Upper lobe of right lung (tissue), 1 donor: ENCODE measurements around the gene CEACAM19. TPM values are rescaled to one million over a fixed set of nuclear protein-coding genes. Genes with fewer than 3 reads are reported as not detected.
"Not testable (repeated sequence)": the region's sequence is repeated elsewhere in the genome, so short reads cannot be mapped to it uniquely, and the experiment has no call there.

Source experiments
- ATAC-seq: fragments of 200-7000 bp; cut with Tn5 transposase; one replicate; pipeline ENCODE4 v1.9.1; 2020; ENCODE audit warnings: mild to moderate bottlenecking, moderate library complexity
- DNase-seq: peaks from one replicate; pipeline ENCODE4 v3.0.0-alpha.2; 2020
- H3K27ac ChIP-seq: fragments of 200-600 bp; one replicate; pipeline ENCODE4 v1.8.0; 2022
- H3K27me3 ChIP-seq: fragments of 200-600 bp; one replicate; pipeline ENCODE4 v1.8.0; 2022; ENCODE audit warnings: mild to moderate bottlenecking
- H3K36me3 ChIP-seq: fragments of 200-600 bp; one replicate; pipeline ENCODE4 v1.8.0; 2022
- H3K4me1 ChIP-seq: fragments of 200-600 bp; one replicate; pipeline ENCODE4 v1.8.0; 2022
- H3K4me3 ChIP-seq: fragments of 200-600 bp; one replicate; pipeline ENCODE4 v1.8.0; 2022; ENCODE audit warnings: mild to moderate bottlenecking
- H3K9me3 ChIP-seq: fragments of 200-600 bp; one replicate; pipeline ENCODE4 v1.8.0; 2022
- intact Hi-C: fragments of 100-400 bp; cut with DNase I; formaldehyde crosslinking; loops from one replicate; pipeline ENCODE4 v1.11.0; 2022
- total RNA-seq: library from RNA; stranded (reverse); fragmentation: NEBNext Ultra II Directional; extraction: Animal tissue kit (Norgen Biotek cat#: 25700); gene quantifications from one replicate; pipeline ENCODE4 v1.2.1, GENCODE V29; 2021
- TF ChIP-seq, protein P1 (sequence below): fragments of 200-600 bp; IDR thresholded peaks from one replicate; pipeline ENCODE4 v1.8.0; 2022; ENCODE audit warnings: antibody characterized with exemption
- donor health status: DM: no; HTN: yes; CAD: no; lungs with severe emphysema.

The CEACAM19 gene
- total RNA-seq, 1 donor from 2014 or later: 7.6 TPM

DNA sequence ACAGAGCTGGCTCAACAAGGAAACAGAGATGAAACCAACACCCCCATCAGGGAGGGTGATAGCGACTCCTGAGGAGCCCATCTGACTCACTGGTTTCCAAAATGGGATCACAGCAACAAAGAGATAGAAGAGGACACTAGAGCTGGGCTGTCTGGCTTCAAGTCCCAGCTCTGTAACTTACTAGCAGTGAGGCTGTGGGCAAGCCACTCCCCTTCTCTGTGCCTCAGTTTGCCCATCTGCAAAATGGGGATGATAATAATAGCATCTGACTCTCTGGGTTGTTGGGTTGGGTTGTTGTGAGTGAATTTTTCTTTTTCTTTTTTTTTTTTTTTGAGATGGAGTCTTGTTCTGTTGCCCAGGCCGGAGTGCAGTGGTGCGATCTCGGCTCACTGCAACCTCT is 43.7 kb upstream of the CEACAM19 start:
- Histone ChIP-seq H3K27ac (no peak overlapping the region), H3K9me3 (no peaks in the 10 kb centered on the region), H3K27me3 (no peaks in the 10 kb centered on the region), H3K4me3 (no peak overlapping the region), H3K36me3 (no peaks in the 10 kb centered on the region), H3K4me1 (no peaks in the 10 kb centered on the region)
- ATAC-seq (no peak), DNase-seq (no peak)
- intact Hi-C loops: no loop called here
- TF ChIP-seq, protein P1, sequence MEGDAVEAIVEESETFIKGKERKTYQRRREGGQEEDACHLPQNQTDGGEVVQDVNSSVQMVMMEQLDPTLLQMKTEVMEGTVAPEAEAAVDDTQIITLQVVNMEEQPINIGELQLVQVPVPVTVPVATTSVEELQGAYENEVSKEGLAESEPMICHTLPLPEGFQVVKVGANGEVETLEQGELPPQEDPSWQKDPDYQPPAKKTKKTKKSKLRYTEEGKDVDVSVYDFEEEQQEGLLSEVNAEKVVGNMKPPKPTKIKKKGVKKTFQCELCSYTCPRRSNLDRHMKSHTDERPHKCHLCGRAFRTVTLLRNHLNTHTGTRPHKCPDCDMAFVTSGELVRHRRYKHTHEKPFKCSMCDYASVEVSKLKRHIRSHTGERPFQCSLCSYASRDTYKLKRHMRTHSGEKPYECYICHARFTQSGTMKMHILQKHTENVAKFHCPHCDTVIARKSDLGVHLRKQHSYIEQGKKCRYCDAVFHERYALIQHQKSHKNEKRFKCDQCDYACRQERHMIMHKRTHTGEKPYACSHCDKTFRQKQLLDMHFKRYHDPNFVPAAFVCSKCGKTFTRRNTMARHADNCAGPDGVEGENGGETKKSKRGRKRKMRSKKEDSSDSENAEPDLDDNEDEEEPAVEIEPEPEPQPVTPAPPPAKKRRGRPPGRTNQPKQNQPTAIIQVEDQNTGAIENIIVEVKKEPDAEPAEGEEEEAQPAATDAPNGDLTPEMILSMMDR: no peak

DNA sequence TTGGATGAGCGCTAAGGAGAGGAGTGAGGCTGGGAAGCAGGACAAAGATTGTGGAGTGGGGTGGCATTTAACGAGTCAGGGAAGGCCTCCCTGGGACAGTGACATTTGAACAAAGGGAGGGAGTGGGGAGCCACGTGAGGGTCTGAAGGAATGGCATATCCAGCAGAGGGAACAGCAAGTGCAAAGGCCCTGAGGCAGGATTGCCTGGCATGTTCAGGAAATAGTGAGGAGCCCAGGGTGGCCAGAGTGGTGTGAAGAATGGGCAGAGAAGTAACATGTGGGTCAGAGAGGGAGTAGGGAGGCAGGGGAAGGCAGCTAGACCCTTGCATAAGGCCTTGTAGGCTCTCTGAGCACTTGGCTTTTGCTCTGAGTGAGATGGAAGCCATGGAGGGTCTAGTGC is 42.5 kb upstream of the CEACAM19 start:
- TF ChIP-seq, protein P1: no peak
- no peak overlapping the region for H3K4me3 ChIP-seq
- ATAC-seq: no peak
- intact Hi-C loops: no loop called here
- DNase-seq: no peak
- no peaks in the 10 kb centered on the region for H3K4me1 ChIP-seq
- H3K27ac ChIP-seq: no peak overlapping the region
- H3K36me3 ChIP-seq: no peaks in the 10 kb centered on the region
- no peaks in the 10 kb centered on the region for H3K27me3 ChIP-seq
- H3K9me3 ChIP-seq: no peaks in the 10 kb centered on the region

DNA sequence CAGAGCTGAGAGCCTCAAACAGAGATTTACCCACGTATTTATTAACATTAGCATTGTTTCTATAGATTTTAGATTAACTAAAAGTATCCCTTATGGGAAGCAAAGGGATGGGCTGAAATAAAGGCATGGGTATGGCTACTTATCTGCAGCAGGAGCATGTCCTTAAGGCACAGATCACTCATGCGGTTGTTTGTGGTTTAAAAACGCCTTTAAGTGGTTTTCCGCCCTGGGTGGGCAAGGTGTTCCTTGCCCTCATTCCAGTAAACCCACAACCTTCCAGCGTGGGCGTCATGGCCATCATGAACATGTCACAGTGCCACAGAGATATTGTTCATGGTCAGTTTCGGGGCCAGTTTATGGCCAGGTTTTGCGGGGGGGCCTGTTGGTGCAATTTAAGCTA is 39.7 kb upstream of the CEACAM19 start:
- H3K27ac ChIP-seq, H3K27me3 ChIP-seq, intact Hi-C loops, H3K36me3 ChIP-seq, H3K9me3 ChIP-seq, ATAC-seq, H3K4me3 ChIP-seq, DNase-seq: not testable (repeated sequence)
- H3K4me1 ChIP-seq: peaks cover 12% of the 10 kb centered on the region

DNA sequence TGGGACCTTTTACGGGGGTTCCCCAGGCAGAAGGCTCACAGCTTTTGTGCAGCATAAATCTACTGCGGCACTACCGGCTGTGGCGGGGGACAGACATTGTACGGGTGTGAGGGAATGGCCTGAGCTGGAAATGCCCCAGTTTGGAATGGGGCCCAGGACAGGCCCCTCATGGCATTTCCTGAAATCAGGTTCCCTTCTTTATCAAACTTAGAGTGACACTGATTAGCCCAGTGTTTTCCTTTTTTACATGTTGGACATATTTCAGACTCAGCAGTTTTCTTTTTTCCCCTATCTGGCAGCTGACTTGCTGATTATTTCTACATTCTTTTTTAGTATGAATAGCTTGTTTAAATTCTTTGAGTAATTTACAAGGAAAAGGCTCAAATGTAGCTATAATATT is 37.2 kb upstream of the CEACAM19 start:
- DNase-seq, ATAC-seq, H3K27ac ChIP-seq, H3K9me3 ChIP-seq, intact Hi-C loops, H3K27me3 ChIP-seq, H3K36me3 ChIP-seq: not testable (repeated sequence)
- Histone ChIP-seq H3K4me1 (peaks cover 12% of the 10 kb centered on the region), H3K4me3 (peak overlapping the region; percentile 28)

DNA sequence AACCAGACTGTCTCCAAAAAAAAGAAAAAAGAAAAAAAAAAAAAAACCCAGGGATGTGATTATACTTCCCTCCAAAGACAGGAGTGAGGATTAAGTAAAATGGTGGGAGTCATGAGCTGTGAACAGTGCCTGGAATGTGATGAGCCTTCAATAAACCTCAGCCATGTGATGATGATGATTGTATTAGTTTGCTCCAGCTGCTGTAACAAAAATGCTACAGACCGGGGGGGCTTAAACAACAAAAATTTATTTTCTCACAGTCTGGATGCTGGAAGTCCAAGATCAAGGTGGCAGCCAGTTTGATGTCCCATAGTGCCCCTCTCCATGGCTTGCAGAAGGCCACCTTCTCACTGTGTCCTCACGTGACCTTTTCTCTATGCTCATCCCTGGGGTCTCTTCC is 36.5 kb upstream of the CEACAM19 start:
- intact Hi-C loops: no loop called here
- Histone ChIP-seq H3K9me3 (no peaks in the 10 kb centered on the region), H3K36me3 (no peaks in the 10 kb centered on the region), H3K4me3 (no peak overlapping the region), H3K27ac (no peak overlapping the region), H3K27me3 (no peaks in the 10 kb centered on the region), H3K4me1 (peaks cover 12% of the 10 kb centered on the region)
- DNase-seq (no peak), ATAC-seq (no peak)
- TF ChIP-seq, protein P1: no peak

DNA sequence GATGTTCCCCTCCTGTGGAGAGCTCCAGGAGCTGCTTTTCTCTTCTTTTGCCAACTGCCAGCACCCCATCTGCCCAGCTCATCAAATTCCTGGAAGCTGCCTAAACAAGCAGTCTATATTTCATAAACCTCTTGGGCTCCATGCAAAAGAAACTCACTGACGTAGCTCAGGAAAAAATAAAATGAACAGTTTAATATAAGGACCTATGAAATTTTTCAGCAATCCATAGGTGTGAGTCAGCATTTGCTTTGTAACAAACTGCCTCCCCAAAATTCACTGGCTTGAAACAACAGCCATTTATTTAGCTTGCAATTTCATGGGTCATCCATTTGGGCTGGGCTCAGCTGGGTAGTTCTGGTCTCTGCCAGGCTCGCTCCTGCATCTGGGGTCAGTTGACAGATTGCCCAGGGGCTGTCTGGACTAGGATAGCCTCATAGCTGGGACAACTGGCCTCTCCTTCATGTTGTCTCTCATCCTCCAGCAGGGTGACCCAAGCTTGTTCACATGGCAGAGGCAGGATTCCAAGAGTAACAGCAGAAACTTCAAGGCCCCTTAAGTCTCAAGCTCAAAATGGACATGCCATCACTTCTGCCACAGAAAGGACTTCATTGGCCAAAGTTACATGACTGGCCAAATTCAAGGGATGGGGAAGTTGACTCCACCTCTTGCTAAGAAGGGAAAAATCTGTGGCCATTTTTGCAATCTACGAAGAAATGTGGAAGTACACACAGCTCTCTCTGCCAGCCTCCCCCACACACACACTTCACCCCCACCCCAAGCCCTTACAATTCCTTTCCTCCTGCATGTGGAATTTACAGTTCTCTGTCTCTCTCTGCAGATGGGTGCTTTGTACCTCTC is 35.5 kb upstream of the CEACAM19 start:
- no peaks in the 10 kb centered on the region for H3K36me3 ChIP-seq
- H3K4me1 ChIP-seq: peaks cover 12% of the 10 kb centered on the region
- no peak overlapping the region for H3K27ac ChIP-seq
- ATAC-seq (peak; percentile 94), DNase-seq (no peak)
- intact Hi-C loops: no loop called here
- no peaks in the 10 kb centered on the region for H3K27me3 ChIP-seq
- no peaks in the 10 kb centered on the region for H3K9me3 ChIP-seq
- TF ChIP-seq, protein P1: no peak
- no peak overlapping the region for H3K4me3 ChIP-seq
